Type B pancreatic cell (in vitro differentiated cells): ENCODE data around the gene ZBTB20. TPM values are rescaled to one million over a fixed set of nuclear protein-coding genes. Genes with fewer than 3 reads are reported as not detected.
"Not testable (repeated sequence)": the region's sequence is repeated elsewhere in the genome, so short reads cannot be mapped to it uniquely, and the experiment has no call there.

Experiments
- DNase-seq: peaks from one replicate; pipeline ENCODE4 v3.0.0; 2021; ENCODE audit warnings: mixed read lengths; ENCODE audit not compliant: unreplicated experiment; ENCODE audit errors: extremely low spot score
- H3K27ac Mint-ChIP-seq: 2 replicates; pipeline ENCODE4 v1.8.0; 2021; ENCODE audit warnings: mild to moderate bottlenecking, mixed read lengths
- H3K27me3 Mint-ChIP-seq: 2 replicates; pipeline ENCODE4 v1.8.0; 2021; ENCODE audit warnings: mixed read lengths
- H3K36me3 Mint-ChIP-seq: 2 replicates; pipeline ENCODE4 v1.8.0; 2021; ENCODE audit warnings: mixed read lengths
- H3K4me1 Mint-ChIP-seq: one replicate; pipeline ENCODE4 v1.8.0; 2021; ENCODE audit warnings: mixed read lengths; ENCODE audit not compliant: unreplicated experiment
- H3K4me3 Mint-ChIP-seq: 2 replicates; pipeline ENCODE4 v1.8.0; 2021; ENCODE audit warnings: mild to moderate bottlenecking, mixed read lengths
- H3K9me3 Mint-ChIP-seq: 2 replicates; pipeline ENCODE4 v1.8.0; 2021; ENCODE audit warnings: mixed read lengths
- total RNA-seq: library from RNA; stranded (reverse); gene quantifications from 2 replicates; pipeline ENCODE4 v1.2.1, GENCODE V29; 2021; ENCODE audit warnings: low replicate concordance
- TF ChIP-seq, protein P1 (sequence below): fragments of 200-600 bp; sonication (generic); conservative IDR thresholded peaks from 2 replicates; pipeline ENCODE4 v1.5.0; 2021; ENCODE audit warnings: antibody characterized with exemption, mild to moderate bottlenecking

ZBTB20 gene
- total RNA-seq, 1 donor from 2014 or later: 14.4 TPM

DNA sequence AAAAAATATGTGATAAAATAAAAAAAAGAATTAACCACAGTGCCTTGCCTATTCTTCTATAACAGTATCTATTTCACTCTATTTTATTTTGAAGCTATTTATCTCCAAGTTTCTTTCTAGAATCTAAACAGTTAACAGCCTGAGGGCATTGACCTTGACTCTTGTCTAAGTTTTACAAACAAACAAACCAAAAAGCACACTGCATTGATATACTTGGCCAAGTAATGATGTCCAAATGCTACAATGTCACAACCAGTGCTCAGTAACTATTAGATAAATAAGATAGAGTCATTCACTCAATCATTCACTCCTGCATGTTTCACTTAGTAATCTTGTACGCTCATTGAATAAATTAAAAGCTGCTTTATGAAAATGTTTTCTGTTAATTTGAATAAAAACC is 466.8 kb downstream of the ZBTB20 start:
- TF ChIP-seq, protein P1, sequence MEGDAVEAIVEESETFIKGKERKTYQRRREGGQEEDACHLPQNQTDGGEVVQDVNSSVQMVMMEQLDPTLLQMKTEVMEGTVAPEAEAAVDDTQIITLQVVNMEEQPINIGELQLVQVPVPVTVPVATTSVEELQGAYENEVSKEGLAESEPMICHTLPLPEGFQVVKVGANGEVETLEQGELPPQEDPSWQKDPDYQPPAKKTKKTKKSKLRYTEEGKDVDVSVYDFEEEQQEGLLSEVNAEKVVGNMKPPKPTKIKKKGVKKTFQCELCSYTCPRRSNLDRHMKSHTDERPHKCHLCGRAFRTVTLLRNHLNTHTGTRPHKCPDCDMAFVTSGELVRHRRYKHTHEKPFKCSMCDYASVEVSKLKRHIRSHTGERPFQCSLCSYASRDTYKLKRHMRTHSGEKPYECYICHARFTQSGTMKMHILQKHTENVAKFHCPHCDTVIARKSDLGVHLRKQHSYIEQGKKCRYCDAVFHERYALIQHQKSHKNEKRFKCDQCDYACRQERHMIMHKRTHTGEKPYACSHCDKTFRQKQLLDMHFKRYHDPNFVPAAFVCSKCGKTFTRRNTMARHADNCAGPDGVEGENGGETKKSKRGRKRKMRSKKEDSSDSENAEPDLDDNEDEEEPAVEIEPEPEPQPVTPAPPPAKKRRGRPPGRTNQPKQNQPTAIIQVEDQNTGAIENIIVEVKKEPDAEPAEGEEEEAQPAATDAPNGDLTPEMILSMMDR: no peak
- DNase-seq: no peak
- Mint-ChIP-seq H3K27me3 (no peaks in the 10 kb centered on the region), H3K27ac (no peak overlapping the region), H3K4me1 (peaks cover under 1% of the 10 kb centered on the region), H3K4me3 (no peak overlapping the region), H3K36me3 (peaks cover 3% of the 10 kb centered on the region), H3K9me3 (peaks cover 4% of the 10 kb centered on the region)

DNA sequence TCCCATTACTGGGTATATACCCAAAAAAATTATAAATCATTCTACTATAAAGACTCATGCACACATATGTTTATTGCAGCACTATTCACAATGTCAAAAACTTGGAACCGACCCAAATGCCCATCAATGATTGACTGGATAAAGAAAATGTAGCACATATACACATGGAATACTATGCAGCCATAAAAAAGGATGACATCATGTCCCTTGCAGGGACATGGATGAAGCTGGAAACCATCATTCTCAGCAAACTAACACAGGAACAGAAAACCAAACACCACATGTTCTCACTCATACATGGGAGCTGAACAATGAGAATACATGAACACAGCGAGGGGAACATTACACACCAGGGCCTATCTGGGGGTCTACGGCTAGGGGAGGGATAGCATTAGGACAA is 467.3 kb downstream of the ZBTB20 start:
- H3K9me3 Mint-ChIP-seq, H3K27me3 Mint-ChIP-seq, DNase-seq, H3K36me3 Mint-ChIP-seq, H3K4me1 Mint-ChIP-seq, H3K4me3 Mint-ChIP-seq, H3K27ac Mint-ChIP-seq: not testable (repeated sequence)

DNA sequence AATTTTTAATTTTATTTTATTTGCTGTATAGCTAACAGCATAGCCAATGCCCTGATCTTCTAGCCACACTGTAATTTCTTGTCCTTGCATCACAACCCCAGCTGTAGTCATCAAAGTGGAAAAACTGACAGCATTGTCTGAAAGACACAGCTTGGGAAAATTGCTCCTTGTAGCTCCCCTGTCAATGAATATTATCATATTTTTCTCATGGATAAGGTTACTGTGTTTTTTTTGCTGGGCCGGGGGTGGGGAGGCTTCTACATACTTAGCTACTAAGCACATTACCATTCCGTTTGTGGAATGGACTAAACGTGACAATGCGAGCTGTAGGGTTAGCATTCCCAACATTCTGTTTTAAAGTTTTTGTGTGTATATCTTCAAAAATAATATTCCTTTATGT is 472.0 kb downstream of the ZBTB20 start:
- no peaks in the 10 kb centered on the region for H3K27me3 Mint-ChIP-seq
- TF ChIP-seq, protein P1: no peak
- DNase-seq: no peak
- H3K4me1 Mint-ChIP-seq: peaks cover 9% of the 10 kb centered on the region
- no peaks in the 10 kb centered on the region for H3K36me3 Mint-ChIP-seq
- no peaks in the 10 kb centered on the region for H3K9me3 Mint-ChIP-seq
- H3K4me3 Mint-ChIP-seq: no peak overlapping the region
- no peak overlapping the region for H3K27ac Mint-ChIP-seq

DNA sequence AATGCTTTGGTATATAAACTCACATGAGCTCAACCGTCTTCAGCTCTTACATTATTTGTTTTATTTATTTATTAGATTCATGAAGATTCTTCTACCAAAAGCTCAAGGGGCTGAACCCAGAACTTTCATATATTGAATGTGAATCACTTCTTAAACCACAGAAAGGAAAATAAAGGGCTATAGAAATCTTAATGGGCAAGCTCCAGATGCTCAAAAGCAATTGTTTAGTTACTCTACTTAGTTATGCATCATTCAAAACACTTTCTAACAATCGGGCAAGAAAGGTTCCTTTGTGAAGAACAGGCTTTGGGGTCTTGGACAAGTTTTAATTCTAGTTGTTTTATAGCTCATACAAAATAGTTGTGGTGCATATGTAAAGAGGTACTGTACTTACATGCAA is 473.1 kb downstream of the ZBTB20 start:
- DNase-seq: no peak
- no peaks in the 10 kb centered on the region for H3K27me3 Mint-ChIP-seq
- TF ChIP-seq, protein P1: no peak
- H3K4me1 Mint-ChIP-seq: peaks cover 9% of the 10 kb centered on the region
- no peak overlapping the region for H3K4me3 Mint-ChIP-seq
- no peaks in the 10 kb centered on the region for H3K36me3 Mint-ChIP-seq
- no peaks in the 10 kb centered on the region for H3K9me3 Mint-ChIP-seq
- H3K27ac Mint-ChIP-seq: no peak overlapping the region

DNA sequence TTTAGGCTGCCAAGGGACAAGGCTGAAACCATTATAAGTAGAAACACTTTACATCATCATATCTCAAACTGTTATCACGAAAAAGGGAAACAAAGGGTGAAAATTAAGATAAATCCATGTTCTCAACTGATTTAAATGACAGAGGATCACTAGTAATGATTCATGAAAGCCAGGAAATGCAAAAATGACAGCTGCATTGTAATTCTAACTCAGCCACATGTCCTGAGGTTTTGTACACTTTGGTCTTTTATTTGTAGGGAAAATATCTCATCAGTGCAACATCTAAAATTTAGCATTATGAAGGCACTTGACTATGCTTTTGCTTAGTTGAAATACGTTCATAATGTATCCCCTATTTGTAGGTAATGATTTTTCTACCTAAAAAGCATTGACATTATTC is 473.6 kb downstream of the ZBTB20 start:
- H3K36me3 Mint-ChIP-seq: no peaks in the 10 kb centered on the region
- H3K4me3 Mint-ChIP-seq: no peak overlapping the region
- H3K27ac Mint-ChIP-seq: no peak overlapping the region
- no peaks in the 10 kb centered on the region for H3K9me3 Mint-ChIP-seq
- TF ChIP-seq, protein P1: no peak
- DNase-seq: no peak
- no peaks in the 10 kb centered on the region for H3K27me3 Mint-ChIP-seq
- H3K4me1 Mint-ChIP-seq: peaks cover 9% of the 10 kb centered on the region

DNA sequence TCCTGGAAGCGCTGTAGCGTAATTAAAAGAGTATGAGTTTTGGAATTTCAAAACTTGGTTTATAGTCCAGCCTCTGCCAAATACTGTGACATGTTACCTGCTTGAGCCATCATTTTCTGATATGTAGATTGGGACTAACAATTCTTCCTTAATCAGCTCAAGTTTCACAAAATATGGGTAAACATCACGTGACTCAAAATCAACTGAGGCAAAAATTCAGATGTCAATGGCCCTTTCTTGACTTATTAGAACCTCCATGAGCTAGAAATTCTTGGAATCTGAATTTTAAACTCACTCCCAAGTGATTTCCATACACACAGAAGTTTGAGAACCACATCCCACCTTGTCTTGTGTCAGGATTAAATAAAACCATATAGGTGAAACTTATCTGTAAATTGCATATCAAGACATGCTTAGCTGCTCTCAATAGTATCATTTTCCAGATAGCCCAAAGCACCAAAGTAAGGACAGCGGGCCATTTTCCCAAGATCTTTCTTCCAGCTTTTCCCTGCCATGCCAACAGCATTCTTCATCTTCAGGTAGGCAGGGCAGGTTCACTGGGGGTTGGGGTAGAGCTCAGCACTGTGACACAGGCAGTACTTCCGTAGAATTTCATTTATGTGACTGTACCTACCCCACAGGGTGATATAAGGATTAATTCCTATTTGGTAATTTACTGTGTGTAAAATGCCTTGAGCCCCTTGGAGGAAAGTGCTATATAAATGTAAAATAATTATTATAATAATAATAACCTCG is 474.2 kb downstream of the ZBTB20 start:
- no peaks in the 10 kb centered on the region for H3K36me3 Mint-ChIP-seq
- H3K4me1 Mint-ChIP-seq: peaks cover 9% of the 10 kb centered on the region

More for the DNA sequence above, 474.2 kb downstream of the ZBTB20 start:
- TF ChIP-seq, protein P1: no peak
- DNase-seq: no peak
- no peak overlapping the region for H3K27ac Mint-ChIP-seq
- H3K9me3 Mint-ChIP-seq: no peaks in the 10 kb centered on the region
- H3K27me3 Mint-ChIP-seq: no peaks in the 10 kb centered on the region
- H3K4me3 Mint-ChIP-seq: no peak overlapping the region
